MM.1S (cell line): ENCODE measurements around the gene LAMC3.

Experiments used
- EZH2 ChIP-seq: fragments of 300-600 bp; sonication (generic); optimal IDR thresholded peaks from 2 replicates; pipeline ENCODE3; 2017; ENCODE audit warnings: low read depth, mild to moderate bottlenecking, antibody characterized with exemption, low read length, mixed read lengths
- EZH2phosphoT487 ChIP-seq: fragments of 300-600 bp; sonication (generic); IDR thresholded peaks from 2 replicates; pipeline ENCODE4 v1.6.1; 2018; ENCODE audit warnings: antibody characterized with exemption, low read length
- TF ChIP-seq, protein P1 (sequence below): fragments of 300-600 bp; sonication (generic); IDR thresholded peaks from 2 replicates; pipeline ENCODE4 v1.5.1; 2016; ENCODE audit warnings: antibody characterized with exemption, low read length, mixed read lengths

DNA sequence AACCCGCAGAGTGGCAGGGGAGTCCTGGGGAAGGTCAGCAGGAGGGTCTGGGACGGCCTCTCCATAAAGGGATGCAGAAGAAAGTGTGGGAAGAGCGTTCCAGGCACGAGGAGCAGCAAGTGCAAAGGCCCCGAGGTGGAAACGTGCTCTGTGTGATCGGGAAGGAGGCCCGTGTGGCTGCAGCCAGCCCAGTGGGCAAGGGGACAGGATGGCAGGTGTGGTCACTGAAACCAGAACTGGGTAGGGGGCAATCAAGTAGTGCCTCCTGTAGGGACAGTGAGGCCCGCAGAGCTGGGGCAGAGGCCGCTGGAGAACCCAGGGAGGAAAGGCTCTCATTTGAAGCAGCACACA, 16.3 kb upstream of the LAMC3 start:
- TF ChIP-seq EZH2 (no peak), EZH2phosphoT487 (no peak)
- TF ChIP-seq, protein P1, sequence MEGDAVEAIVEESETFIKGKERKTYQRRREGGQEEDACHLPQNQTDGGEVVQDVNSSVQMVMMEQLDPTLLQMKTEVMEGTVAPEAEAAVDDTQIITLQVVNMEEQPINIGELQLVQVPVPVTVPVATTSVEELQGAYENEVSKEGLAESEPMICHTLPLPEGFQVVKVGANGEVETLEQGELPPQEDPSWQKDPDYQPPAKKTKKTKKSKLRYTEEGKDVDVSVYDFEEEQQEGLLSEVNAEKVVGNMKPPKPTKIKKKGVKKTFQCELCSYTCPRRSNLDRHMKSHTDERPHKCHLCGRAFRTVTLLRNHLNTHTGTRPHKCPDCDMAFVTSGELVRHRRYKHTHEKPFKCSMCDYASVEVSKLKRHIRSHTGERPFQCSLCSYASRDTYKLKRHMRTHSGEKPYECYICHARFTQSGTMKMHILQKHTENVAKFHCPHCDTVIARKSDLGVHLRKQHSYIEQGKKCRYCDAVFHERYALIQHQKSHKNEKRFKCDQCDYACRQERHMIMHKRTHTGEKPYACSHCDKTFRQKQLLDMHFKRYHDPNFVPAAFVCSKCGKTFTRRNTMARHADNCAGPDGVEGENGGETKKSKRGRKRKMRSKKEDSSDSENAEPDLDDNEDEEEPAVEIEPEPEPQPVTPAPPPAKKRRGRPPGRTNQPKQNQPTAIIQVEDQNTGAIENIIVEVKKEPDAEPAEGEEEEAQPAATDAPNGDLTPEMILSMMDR = no peak
